ENCODE measurements around the gene SCEL.
"Not testable (repeated sequence)": the region's sequence is repeated elsewhere in the genome, so short reads cannot be mapped to it uniquely, and the experiment has no call there.

Gene SCEL, protein sequence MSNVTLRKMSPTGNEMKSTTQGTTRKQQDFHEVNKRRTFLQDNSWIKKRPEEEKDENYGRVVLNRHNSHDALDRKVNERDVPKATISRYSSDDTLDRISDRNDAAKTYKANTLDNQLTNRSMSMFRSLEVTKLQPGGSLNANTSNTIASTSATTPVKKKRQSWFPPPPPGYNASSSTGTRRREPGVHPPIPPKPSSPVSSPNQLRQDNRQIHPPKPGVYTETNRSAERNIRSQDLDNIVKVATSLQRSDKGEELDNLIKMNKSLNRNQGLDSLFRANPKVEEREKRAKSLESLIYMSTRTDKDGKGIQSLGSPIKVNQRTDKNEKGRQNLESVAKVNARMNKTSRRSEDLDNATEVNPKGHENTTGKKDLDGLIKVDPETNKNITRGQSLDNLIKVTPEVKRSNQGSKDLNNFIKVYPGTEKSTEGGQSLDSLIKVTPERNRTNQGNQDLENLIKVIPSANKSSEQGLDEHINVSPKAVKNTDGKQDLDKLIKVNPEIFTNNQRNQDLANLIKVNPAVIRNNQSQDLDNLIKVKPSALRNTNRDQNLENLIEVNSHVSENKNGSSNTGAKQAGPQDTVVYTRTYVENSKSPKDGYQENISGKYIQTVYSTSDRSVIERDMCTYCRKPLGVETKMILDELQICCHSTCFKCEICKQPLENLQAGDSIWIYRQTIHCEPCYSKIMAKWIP

DNA sequence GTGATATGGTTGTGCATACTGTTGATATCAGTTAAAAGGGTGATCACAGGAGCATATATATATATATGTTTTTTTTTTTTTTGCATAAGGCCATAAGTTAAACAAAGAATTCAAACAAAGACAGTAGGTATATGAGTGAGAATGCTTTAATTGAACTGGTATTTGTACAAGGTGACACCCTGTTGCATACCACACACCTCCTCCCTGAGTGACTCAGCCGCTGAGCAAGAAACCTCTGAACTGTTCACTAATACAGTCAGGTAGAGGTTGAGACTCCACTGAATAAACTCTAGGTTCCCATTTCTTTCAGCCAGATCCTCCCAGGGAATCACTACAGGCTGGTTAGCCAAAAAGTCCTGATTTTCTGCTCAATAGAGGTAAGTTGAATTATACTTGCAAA is at the start of gene SCEL:
Gene SCEL, plus strand, starts transcription at position 259 of the 400 bp plus-strand sequence. CDS start 20,170 bp downstream, outside the sequence.
- no peak for DNase-seq

DNA sequence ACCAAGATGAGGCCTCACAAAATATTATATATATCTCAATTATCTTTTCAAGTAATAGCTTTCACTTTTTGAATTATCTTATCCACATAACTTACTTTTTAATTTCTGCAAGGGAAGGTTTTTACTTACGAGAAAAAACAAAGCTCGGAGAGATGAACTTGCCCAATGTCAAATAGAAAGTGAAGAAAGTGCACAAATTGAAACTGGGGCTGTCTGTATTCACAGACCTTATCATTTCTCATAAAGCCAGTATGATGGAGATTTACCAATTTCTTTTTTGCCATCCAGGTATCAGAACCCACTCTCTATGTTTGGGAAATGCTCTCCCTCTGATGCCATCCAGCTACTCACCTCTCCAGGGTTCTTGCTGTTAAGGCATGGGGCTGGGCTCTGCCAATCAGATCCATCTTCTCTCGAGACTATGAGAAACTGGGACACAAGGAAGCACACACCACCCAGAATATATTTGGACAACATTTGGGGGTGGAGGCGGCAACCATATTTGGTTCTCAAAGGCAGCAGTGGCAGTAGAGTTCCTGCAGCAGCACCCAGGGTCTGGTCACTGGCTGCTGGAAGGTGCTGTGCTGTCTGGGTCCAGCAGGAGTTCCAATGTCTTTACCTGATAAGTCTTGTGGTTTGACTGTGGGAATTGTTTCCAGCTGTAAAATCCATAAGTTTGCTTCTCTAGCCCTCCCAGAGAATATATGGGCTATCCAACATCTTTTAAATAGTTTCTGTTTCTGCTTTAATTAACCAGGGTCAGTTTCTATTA is 45.8 kb upstream of the SCEL start:
- no peak for DNase-seq

DNA sequence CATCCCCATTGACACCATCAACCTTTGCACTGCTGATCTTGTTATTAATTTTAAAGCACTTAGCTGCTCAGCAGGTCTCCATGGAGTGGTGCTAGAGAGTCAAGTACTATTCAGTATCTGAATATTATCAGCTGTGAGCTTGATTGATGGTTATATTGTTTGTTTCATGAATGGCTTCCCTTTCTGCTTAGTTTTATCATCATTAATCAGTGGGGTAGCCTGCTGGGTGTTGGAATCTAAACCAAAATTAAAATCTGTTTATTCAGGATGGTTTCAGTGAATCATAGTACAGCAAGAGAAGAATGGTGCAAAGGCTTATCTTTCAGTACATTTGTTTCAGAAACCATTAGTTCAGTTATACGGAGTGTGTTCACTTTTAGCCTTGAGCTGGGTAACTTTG is 42.5 kb upstream of the SCEL start:
- no peak for DNase-seq

DNA sequence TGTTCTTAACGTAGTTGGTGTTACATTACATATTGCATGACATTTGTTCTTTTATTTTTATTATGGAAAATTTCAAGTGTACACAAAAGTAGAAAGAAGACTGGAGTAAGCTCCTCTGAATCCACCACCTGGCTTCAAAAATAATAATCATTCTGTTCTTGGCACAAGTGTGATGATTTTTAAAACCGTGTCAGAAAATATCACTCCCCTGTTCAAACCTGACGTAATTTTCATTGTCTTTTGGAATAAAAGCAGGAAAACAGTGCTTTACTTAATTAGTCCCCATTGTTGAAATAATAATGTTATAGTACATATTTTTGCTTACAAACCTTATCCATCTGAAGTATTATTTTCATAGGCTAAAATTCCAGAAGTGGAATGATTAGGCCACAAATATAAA is 41.3 kb upstream of the SCEL start:
- DNase-seq = no peak

DNA sequence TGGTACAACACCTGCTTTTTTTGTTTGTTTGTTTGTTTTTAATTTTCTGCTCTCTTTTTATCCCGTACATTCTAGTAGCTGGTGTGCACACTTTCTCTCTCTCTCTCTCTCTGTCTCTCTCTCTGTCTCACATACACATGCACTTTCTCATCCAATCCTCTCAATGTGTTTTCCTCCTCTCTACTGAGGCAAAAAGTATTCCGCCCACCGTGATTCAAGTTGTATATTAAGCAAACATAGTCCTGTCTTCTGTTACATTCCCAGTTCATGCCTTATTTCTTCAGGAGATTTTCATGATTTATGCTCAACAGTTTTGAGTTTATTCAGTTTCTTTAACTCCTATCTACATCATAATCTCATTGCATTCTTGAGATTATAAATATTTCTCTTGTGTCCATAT is 38.2 kb upstream of the SCEL start:
- DNase-seq = no peak

DNA sequence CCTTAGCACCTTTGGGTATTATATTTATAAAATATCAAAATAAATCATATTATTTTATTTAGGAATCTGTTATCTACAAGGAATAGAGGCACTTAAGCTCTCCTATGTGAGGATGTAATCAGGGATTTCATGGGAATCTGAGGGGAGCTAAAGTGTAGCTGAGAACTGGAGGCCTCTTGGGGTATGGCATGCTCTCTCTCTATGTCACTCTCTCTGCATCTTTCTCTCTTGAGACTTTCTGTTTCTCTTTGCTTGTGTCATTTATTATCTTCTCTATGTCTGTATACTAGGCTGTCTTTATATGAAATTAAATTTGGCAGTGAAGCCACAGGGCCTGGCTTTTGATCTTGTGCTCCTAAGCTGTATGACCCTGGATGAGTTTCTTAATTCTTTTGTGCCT is 37.7 kb upstream of the SCEL start:
- no peak for DNase-seq

DNA sequence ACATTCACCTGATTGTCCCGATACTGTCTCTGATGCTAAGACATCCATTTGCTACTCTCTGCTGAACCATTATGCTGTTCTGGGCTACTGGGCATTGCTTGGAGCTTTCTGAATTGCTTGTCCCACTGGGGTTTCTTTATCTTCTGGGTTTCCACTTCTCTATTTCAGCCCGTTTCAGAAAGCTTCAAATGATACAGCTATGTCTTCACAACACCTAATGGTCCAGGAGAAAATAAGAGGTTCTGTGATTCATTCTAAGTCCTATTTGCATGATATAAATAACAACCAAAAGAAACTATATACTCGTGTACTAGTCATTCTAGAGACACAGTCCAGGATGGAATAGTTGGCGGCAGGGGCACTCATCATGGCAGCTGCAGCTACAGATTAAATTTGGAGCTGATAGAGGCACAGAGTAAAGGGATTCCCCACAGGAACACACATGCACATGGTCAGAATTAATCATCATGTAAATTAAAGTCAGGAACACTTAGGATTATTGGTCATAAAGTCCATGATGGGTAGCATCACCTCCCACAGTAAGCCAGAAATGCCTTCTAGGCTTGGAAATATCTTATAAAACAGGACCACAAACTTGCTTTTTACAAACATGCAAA is 33.3 kb upstream of the SCEL start:
- no peak for DNase-seq

DNA sequence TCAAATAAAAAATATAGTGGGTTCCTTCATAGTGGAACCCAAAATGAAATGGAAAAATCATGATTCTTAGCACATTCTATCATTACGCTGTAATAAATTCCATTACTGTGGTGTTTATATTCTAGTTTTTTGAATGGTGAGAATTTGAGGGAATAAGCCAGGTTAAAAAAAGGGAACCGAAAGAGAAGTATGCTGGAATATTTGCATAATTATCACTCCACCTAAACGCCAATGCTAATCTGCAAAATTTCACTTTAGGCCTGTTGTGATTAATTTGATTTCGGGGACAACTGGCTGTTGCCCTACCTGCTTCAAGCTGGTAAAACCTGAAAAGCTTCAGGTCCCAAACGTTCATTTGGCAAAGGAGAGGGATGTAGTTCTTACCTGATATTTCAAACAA is 32.1 kb upstream of the SCEL start:
- DNase-seq = no peak

DNA sequence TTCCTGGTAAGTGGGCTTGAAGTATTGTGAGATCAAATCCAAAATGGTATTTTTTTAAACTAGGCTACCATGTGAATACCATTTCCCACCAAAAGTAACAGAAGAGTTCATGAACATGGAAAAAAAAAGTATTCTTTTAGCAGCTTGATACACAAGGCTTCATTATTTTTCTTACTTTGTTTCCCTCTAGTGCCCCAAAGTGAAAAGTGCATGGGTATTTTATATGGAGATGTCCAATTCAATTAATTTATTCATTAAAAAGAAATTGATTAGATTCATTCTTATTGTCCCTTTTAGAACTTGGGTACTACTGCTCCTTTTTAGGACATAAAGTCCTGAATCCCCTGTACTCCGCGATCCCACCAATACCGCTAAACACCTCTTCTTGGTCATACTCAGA is 28.6 kb upstream of the SCEL start:
- no peak for DNase-seq

DNA sequence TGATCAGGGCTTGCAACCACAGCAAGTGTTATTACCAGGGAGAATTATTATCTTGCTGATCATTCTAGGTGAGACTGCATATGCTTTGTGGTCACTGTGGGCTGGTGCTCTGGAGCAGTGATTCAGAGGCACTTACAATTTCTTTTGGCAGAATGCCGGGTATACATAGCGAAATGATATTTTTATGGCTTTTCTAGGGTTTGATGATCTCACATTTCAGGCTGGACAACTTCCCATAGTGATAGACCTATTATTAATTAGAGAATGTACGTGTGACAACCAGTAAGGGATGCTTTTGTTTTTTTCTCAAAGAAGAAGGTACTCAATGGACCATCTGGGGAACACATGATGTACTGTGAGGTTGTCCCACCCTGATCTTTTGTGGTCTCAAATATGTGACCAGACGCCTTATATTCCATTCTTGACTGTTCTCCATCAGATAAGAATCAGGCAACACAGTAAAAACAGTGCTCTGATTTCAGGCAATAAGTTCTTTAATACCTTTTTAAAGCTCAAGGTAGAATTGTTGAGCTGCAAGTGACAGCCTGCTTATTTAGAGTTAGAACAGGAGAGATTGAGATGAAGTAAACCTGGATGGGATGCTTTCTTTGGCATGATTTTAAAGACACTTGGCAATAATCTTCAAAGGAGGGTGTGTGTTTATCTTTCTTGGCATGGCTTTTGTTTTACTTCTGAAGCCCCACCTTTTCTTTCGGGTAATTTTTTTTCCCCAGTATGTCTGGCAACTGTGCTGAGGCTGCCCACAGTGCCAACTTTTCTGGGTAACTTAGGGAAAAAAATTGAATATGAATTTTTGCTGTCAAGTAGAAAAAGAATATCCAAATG is 27.4 kb upstream of the SCEL start:
- no peak for DNase-seq

DNA sequence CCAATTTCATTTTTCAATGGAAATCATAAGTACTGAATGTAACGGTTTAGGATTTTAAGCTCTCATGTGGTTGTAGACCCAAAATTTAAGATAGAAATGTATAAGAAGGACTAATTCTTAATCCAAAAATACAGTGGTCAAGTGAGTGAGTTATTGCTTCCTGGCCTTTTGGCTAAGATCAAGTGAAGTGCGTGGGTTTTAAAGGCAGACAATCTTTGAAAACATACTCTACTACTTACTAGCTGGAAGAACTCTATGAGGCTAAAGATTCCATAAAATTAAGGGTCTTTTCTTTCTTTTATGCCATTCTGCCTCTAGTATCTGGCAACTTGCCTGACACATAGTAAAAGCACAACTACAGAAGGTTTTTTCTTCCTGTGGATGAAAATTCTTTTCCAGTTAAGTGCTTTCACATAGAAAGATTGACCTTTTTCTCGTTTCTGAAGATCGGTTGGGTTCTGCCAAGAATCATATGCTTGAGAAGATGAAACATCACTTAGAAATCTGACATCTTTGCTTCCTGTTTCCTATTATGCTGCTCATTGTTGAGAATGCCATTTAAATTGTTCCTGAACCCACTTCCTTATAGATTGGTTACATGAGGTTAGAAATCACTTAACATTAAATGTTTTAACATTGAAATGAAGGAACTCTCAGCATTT is 26.4 kb upstream of the SCEL start:
- no peak for DNase-seq

DNA sequence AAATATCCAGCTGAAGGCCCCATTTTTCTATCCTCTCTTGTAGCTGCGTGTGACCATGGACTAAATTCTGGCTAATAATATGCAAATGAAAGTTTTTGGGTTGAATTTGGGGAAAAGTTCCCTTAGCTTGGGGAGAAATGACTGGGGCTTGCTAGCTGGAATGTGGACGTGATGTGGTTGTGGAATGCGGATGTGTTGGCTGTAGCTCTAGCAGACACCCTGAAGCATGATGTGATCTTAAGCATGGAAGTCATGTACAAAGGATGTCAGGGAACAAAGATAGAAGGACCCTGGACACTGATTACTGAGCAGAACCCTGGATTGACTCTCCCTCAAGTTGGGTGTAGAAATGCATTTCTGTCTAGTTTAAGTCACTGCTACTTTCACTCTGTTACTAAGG is 25.4 kb upstream of the SCEL start:
- DNase-seq = no peak

DNA sequence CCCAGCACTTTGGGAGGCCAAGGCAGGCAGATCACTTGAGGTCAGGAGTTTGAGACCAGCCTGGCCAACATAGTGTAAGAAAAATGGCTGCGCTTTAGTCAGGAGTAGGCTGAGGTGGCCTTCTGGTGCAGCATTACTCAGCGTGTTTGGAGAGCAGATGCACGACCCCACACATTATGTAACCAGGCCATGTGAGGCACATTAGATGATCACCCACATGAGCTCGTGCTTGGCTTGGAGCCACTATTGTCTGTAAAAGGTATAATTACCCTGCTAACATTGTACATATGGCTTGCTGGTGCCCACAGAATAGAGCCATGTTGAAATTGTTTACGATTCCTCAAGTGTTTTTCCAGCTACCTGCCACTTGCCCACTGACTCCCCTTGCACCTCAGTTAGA is 24.0 kb upstream of the SCEL start:
- no peak for DNase-seq

DNA sequence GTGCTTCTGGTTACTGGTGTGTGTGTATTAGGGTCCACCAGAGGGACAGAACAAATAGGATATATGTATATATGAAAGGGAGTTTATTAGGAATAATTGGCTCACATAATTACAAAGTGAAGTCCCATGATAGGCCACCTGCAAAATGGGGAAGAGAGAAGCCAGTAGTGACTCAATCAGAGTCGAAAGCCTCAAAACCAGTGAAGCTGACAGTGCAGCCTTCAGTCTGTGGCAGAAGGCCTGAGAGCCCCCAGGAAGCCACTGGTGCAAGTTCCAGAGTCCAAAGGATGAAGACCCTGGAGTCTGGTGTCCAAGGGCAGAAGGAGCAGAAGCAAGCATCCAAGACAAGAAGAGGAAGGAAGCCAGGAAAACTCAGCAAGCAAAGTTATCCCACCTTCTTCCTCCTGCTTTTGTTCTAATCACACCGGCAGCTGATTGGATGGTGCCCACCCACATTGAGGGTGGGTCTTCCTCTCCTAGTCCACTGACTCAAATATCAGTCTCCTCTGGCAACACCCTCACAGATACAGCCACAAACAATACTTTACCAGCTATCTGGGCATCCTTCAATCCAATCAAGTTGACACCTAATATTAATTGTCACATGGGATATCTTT is 21.7 kb upstream of the SCEL start:
- no peak for DNase-seq

DNA sequence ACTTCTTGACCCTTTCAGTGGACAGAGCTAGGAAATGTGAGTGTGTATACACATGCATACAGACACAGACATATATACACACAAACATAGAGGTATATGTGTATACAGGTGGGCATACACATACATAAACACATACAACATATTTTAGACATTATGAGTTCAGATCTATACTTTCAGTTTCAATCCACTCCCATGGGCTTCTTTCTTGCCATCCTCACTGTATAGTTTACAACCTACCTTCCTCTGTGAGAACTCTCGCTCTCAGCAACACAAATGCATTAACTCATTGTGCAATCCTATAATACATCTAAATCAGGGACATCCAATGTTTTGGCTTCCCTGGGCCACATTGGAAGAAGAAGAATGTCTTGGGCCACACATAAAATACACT is 21.2 kb upstream of the SCEL start:
- no peak for DNase-seq

DNA sequence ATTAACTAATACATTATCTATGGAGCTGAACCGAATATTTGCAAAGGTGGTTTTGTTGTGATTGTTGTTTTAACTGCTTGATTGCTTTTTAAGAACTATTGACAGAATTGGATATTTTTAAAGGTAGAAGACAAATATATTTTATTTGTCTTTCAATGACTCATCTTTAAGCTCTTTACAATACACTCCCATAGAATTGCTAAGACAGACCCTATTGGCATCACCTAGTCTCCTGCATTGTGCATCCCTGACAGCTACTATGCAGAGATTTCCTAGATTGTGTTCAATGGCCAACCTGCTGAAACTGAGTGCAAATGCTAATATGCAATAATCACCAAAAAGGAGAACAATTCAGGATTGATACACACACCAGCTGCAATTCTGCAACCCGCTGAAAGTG is 19.7 kb upstream of the SCEL start:
- DNase-seq = no peak

DNA sequence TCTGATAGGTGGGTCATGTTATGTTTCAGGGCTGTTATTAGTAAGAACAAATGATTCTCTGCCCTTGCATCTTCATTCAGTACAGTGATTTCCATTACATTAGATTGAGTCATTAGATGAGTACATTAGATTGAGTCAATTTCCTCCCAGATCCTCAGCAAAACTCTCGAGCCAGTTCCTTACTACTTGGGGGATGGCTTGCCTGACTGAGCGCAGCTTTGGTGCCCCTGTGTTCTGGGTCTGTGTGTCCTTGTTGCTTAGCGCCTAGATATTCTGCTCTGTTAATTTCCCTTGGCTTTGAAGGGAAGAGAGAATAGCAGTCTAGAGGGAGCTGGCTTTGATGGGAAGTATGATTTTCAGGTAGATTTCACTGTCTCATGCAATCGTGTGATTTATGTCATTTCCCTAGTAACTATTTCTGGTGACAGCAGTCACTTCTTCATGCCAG is 19.1 kb upstream of the SCEL start:
- DNase-seq = no peak

DNA sequence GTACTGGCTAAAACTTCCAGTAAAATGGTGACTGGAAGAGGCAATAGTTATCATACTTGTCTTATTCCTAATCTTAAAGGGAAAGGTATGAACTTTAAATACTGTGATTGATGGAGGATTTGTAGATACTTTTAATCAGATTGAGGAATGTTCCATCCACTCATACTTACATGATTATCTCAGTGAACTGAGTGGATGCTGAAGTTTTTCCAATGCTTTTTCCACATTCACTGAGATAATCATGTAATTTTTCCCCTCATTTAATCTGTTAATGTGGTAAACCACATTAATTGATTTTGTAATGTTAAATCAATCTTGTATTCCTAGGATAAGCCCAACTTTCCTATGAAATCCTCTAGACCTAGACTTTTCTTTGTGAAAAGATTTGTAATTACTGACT is 17.2 kb upstream of the SCEL start:
- no peak for DNase-seq

DNA sequence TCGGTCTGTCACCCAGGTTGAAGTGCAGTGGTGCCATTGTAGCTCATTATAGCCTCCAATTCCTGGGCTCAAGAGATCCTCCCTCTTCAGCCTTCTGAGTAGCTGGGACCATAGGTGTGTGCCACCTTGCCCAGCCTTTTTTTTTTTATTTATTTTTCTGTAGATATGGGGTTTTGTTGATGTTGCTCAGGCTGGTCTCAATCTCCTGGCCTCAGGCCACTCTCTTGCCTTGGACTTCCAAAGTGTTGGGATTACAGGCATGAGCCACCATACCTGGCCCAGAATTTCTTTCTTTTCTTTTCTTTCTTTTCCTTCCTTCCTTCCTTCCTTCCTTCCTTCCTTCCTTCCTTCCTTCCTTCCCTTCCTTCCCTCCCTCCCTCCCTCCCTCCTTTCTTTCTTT is 16.1 kb upstream of the SCEL start:
- DNase-seq = not testable (repeated sequence)

DNA sequence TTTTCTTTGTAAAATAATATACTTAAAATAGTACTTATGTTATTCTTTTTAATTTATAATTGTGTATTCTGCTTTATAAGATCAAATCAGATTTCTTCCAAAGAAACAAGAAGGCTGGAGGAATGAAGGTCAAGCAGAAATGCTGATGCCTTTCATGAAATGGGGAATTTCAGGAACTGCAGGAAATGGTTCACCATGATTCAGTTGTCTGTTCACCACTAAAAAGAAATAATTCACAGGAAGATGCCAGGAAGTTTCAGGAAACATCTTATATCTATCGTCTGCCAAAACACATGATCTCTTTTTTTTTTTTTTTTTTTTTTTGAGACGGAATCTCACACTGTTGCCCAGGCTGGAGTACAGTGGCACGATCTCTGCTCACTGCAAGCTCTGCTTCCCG is 15.7 kb upstream of the SCEL start:
- DNase-seq = no peak

DNA sequence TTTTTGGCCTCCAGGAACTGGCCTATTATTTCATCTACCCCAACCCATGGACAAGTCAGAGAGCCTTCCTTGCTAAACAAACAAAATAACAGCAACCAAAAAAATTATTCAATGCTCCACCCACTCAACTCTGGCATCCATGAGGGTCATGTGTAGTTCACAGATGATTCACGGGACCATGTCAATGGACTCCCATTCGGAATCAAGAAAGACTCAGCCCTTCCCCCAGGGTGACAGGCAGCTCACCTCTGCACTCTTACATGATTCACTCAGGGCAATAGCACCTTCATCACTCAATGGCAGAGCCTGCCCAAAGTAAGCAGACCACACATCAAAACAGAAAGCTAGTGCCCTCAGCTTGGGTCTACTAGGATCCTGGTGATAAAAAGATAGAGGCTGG is 14.3 kb upstream of the SCEL start:
- DNase-seq = no peak

Measured in KG1 (cell line).